Measurements from ENCODE around the gene HRAS.

DNA sequence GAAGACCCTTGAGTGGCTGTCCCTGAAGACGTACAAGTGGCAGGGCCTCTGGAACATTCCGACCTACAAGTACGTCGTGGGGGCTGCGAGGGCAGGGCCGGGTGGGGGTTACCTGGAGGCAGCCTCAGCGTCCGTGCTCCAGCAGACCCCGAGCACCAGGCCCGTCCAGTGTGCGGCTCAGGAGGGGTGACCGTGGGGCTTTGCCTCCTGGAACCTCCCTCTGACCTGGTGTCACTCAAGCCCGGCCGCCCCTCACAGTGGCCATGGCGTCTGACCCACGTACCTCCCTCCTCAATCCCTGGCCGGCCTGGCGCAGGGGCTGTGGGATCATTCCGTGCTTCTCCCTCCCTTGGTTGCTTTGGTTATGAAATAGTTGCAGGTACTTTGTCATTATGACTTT, 46.8 kb downstream of the HRAS start:
- TF ChIP-seq CTCF (IDR thresholded peaks at IDR 0.05; ENCODE audit: low read depth, low read length, poor library complexity, severe bottlenecking) (no peak), EZH2phosphoT487 (IDR thresholded peaks at IDR 0.05; ENCODE audit: borderline replicate concordance, low read length) (no peak)

All from DOHH2 (cell line).